ENCODE results near the gene SDC1. TPM values are rescaled to one million over a fixed set of nuclear protein-coding genes. Genes with fewer than 3 reads are reported as not detected.
"Not testable (repeated sequence)": the region's sequence is repeated elsewhere in the genome, so short reads cannot be mapped to it uniquely, and the experiment has no call there.

The SDC1 gene
- total RNA-seq, 2 donors from 2014 or later: 1.2 to 3.0 TPM

- no peak for DNase-seq (ENCODE audit: low spot score)
- intact Hi-C loops (cut with DNase I): no loop called here
These were observed 23.3 kb downstream of the SDC1 start for GRCh38 chr2:20201671-20202070.

DNA sequence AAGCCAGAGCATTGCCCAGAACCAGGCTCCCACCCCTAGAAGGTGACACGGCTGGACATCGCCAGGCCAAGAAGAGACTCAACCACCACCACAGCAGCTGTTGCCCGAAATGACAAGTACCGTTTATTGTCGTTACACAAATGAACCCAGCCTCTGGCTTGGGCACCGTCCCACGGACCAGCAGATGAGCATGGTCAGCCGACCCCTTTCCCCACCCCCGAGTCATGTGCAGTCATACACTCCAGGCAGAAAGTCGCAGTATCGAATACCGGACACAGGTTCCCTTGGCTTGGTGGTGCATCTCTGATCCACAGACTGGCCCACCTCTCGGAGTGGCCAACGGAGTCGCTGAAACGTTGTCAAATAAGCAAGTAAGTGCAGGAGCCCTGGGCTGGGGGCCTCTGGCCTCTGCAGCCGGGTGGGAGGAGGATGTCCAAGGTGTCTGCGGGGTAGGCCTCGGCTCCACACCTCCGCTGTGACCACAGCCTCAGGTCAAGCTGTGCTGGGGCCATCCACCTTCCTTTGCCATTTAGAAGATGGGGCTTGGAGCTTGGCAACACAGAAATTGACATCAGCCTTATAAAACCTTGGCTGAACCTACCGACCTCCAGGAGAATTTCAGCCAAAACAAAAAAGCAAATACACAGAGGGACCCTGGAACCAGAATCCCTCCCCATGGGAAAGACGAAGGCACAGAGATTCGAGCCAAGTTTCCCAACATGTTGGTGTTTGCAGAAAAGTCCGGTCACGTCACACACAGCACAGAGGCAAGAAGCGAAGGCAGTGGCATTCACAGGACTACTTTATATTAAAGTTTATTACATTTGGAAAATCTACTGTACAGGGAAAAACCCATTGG is 24.0 kb downstream of the SDC1 start:
- intact Hi-C loops (cut with DNase I): no loop called here
- no peak for DNase-seq (ENCODE audit: low spot score)

GRCh38 chr2:20199633-20200270 is 25.2 kb downstream of the SDC1 start:
- no peak for DNase-seq (ENCODE audit: low spot score)
- intact Hi-C loops (cut with DNase I): no loop called here

DNA sequence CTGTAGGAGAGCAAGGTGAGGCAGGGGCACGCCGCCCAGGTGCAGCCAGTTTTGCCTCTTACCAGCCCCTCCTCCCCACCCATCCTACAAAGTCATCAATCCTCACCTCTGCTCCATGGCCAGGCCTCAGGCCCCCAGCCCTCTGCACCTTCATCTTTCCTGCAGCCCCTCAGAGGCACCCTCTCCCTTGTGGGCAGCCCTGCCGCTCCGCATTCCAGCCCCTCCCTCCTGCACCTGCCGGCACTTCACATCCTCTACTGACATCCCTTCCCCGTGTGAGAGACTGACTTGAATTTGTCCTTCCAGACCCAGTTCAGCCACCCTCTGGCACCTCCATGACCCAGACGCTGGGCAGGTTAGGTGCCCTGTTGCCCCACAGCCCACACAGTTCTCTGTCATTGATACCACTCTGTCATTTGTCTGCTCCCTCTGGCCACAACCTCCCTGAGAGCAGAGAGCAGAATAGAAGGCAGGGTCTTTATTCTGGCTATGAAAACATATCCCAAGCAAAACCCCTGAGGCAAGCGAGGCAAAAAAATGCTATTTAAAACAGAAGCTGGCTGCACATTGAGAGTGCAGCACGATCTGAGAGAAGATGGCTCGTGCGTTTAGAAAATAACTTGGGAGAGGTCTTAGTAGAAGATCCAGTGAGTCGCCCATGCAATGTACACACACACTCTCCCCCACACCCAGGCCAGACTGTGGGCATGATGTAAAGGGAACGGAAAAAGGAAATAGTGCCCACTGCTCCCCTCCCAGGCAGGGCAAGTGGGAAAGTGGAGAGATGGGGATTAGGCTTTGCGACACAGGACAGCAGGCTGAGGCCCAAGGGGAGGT is 25.9 kb downstream of the SDC1 start:
- intact Hi-C loops (cut with DNase I): no loop called here
- DNase-seq (ENCODE audit: low spot score): no peak

- intact Hi-C loops (cut with DNase I): no loop called here
- DNase-seq (ENCODE audit: low spot score): no peak
These were observed 26.9 kb downstream of the SDC1 start for GRCh38 chr2:20198001-20198400.

DNA sequence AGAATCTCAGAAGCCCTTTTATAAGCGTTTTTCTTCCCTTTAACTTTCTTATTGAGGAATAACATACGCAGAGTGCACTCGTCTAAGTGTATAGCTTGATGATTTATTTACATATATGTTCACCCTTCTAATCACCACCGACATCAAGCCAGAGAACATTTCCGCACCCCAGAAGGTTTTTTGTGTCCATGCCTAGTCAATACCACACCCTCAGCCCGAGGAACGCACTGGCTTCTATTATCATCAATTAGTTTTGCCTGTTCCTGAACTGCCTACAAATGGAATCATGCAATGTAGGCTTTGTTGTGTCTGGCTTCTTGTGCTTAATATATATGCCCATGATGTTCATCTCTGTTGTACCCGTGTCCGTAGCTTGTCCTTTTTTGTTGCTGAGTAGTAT is 27.7 kb downstream of the SDC1 start:
- intact Hi-C loops (cut with DNase I): no loop called here
- DNase-seq (ENCODE audit: low spot score): no peak

- intact Hi-C loops (cut with DNase I): no loop called here
- no peak for DNase-seq (ENCODE audit: low spot score)
These were observed 28.2 kb downstream of the SDC1 start for GRCh38 chr2:20196657-20197161.

DNA sequence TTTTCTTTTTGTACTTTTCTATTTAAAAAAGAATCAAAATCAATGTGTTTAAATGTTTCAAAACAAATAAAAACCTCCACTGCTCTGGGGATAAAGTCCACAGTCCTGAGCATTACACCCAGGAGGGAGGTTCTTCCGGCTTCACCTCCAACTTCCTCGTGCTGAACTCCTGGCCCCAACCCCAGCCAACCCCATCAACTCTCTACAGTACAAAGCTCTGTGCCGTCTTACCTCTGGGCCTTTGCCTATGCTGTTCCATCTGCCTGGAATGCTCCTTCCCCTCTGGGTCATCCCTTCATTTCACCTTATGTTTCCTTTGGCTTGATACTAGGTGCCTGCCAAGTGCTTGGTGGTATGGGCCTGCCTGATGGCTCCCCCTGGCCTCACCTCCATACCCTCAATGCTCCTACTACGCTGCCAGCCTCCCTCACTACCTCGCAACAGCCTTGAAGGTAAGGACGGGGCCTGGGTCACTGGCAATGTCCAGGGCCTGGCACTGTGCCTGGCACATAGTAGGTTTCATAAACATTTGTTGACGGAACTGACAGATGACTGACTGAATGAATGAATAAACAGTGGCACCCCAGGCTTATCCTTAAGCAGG is 28.8 kb downstream of the SDC1 start:
- no peak for DNase-seq (ENCODE audit: low spot score)
- intact Hi-C loops (cut with DNase I): no loop called here

GRCh38 chr2:20195431-20196033 is 29.4 kb downstream of the SDC1 start:
- intact Hi-C loops (cut with DNase I): no loop called here
- DNase-seq (ENCODE audit: low spot score): no peak

DNA sequence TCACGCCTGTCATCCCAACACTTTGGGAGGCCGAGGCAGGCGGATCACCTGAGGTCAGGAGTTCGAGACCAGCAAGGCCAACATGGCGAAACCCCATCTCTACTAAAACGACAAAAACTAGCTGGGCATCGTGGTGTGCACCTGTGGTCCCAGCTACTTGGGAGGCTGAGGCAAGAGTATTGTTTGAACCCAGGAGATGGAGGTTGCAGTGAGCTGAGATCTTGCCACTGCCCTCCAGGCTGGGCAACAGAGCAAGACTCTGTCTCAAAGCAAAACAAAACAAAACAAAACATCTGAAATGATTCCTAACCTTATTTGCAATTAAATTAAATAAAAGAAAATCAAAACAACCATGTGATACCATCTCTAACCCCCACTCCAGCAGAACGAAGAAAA is 29.9 kb downstream of the SDC1 start:
- intact Hi-C loops (cut with DNase I); DNase-seq (ENCODE audit: low spot score): not testable (repeated sequence)

- no peak for DNase-seq (ENCODE audit: low spot score)
- intact Hi-C loops (cut with DNase I): no loop called here
These were observed 30.6 kb downstream of the SDC1 start for GRCh38 chr2:20194097-20195015.

DNA sequence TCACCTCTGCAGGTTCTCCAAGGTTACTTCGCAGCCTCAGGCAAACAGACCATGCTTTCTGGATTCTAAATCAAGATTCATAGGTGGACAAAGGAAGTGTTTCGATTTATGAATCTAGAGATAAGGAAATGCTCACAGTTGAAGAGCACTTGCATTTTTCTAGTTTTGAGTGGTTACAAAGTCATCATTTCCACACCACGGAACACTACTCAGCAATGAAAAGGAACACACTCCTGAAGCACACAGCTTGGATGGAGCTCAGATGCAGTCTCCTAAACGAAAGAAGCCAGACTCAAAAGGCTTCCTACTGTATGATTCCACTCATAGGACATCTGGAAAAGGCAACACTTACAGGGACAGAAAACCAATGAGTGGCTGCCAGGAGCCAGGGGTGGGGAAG is 31.7 kb downstream of the SDC1 start:
- no peak for DNase-seq (ENCODE audit: low spot score)
- intact Hi-C loops (cut with DNase I): no loop called here

DNA sequence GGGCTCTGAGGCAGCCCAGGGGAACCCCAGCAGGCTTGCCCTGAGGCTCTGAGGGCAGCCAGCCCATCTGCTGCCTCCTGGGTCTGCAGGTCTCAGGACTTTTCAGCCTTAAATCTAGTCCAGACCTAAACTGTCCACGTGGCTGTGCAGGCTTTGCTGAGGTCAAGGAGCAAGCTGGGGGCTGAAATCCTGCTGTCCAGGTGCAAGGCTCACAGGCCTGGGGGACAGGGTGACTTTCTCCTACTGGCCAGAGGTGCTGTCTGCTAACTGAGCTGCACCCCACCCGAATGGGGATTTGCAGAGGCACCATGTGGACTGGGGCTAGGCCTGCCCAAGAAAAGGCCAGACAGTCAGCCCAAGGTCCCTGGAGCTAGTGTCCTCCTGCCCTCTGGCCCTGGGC is 32.1 kb downstream of the SDC1 start:
- DNase-seq (ENCODE audit: low spot score): no peak
- intact Hi-C loops (cut with DNase I): no loop called here

DNA sequence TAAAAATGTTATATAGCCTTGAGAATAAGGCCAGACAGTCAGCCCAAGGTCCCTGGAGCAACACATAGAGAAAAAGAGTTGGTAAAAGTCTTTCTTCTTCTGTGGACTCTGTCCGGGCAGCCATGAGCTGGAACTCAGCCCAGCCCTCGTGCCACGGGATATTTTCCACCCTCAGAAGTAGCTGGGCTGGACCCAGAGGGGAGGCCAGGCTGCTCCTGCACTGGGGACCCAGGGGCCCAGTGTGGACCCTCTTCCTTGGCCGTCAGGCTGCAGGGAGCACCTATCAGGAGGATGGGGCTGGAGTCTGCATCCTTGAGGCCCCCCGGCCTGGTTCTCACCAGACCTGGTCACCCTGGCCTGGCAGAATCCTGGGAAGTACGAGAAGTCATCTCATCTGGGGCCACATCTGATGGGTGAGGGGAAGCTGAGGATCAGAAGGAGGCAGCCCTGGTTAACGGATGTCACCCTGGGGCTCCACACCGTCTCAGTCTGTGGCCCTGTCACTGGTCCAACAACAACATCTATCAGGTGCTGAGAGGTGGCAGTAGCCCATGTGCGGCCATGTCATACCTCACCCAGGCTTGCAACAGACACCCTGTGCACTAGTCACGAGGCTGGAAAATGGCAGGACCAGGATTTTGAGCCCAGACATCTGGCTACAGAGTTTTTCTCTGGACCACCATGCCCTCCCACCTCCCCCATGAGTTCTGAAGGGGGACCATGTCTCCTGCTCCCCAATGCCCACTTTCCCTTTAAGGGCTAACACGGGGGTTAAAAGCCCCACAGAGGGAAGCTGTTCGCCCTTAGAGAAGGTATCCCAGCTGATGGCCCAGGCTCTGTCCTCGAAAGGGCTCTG is 33.0 kb downstream of the SDC1 start:
- DNase-seq (ENCODE audit: low spot score): no peak
- intact Hi-C loops (cut with DNase I): no loop called here

DNA sequence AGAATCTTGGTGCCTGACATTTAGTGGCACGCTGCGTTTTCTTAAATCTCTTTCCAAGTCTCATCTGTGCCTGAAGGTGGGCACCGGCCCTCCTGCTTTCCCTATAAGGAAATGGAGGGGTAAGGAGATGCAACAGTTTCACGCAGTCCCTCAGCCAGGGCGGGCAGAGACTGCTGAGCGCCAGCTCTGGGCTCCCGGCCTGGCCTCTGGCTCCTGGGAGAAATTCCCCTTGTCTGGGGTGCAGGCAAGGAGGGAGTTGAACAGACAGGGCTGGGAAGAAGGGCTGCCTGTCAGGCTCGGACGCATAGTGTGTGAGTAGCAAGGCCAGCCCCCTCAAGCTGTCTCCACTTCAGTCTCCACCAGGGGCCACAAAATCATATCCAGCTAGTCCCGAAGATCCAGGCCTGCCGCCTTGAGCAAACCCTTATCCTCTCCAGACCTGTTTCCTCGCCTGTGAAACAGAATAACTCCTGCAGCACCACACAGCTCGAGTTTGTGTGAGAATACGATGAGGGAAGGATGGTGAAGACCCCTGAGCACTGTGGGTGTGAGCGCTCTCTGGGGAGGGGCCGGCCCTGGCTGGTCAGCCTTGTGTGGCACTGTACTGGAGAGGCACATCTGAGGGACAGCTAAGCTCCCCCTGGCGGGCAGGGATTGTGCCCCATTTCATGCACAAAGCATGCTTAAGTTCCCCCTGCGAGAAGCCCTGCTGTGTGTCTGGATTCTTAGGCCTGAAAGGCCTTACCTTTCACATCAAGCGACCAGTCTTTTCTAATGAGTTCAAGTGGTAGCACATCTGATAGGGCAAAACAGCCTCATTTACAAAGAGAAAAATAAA is 33.8 kb downstream of the SDC1 start:
- no peak for DNase-seq (ENCODE audit: low spot score)
- intact Hi-C loops (cut with DNase I): no loop called here

GRCh38 chr2:20190170-20190569 is 34.8 kb downstream of the SDC1 start:
- no peak for DNase-seq (ENCODE audit: low spot score)
- intact Hi-C loops (cut with DNase I): no loop called here

Data from posterior vena cava (tissue), 2 donors.